HG03135 (cell line): ENCODE measurements around the gene RSPO4.
"Not testable (repeated sequence)": the region's sequence is repeated elsewhere in the genome, so short reads cannot be mapped to it uniquely, and the experiment has no call there.

ENCODE experiments used
- ATAC-seq: cut with Tn5 transposase; IDR thresholded peaks from one replicate; pipeline ENCODE4 v1.9.1; 2021; ENCODE audit warnings: mild to moderate bottlenecking, moderate library complexity; ENCODE audit not compliant: unreplicated experiment

Gene RSPO4

DNA sequence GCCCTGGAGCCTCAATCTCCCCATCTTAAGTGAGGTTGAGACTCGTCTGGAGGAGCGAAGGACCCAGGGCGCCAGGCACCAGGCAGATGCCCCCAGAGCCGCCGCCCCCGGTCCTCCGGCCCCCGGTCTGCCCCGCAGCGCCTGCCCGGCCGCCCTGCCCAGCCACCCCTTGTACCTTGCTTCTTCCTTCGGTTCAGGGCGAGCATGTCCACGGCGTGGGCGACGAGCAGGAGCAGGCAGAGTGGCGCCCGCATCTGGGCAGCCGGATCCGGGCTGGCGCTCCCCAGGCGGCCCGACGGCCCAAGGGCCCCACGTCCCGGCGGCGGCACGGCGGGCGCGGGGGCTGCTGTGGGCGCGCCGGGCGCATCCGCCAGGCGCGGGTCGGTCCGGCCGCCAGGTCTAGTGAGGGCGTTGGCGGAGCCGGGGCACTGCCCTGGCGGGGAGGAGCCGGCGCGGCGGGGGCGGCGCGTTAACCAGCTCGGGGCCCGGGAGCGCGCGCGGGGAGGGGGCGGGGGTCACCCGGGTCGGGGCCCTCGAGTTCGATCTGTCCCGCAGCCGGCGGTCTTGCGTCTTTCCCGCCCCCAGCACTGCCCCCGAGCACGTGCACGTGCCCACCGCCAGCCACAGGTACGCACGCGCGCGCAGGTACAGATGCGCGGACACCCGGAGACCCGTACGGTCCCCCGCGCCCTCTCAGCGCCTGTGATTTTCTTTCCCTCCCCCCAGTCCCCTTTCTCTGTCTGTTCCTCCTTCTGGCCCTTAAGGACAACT lies at the start of gene RSPO4:
Gene RSPO4 (minus strand): TSS at position 401 of the 771 bp plus-strand sequence. CDS start 147 bp downstream, at position 254.
- no peak for ATAC-seq

DNA sequence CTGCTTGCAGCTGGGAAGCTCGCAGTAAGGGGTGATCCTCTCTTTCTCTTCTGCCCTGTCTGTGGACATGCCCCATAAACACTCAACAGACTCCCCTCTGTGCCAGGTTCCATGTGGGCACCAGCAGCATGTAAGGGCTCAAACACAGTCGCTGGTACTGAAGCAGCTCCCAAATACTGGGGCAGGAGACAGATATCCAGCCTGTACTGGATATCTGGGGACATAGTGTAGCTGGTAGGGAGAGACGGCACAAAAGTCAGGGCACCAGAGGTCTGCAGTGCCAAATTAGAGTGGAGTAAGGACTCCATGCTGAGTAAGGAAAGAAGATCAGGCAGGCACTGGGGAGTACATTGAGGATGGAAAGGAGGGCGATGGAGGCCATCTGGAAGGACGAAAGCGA lies 48.3 kb upstream of the RSPO4 start:
- ATAC-seq: no peak

DNA sequence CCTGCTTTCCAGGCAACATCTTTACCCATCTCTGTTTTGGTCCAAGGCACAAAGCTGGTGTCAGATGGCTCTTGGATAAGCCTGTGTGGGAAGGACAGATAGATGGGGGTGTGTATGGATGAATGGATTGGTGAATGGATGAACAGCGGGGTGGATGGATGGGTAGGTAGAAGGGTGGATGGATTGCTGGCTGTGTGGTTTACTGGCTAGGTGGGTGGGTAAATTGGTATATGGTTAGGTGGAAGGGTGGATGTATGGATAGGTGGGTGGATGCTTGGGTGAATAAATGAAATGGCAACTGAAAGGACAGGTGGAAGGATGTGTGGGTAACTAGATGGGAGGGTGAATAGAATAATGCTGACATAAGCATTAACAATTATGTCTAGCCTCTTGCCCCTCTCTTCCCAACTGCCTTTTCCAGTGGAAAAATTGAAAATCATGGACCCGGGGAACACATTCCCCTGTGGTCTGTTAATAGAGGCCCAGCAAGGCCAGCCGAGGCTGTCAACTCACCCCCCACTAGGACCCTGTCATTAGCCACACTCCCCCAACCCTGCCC lies 43.8 kb upstream of the RSPO4 start:
- ATAC-seq: no peak

DNA sequence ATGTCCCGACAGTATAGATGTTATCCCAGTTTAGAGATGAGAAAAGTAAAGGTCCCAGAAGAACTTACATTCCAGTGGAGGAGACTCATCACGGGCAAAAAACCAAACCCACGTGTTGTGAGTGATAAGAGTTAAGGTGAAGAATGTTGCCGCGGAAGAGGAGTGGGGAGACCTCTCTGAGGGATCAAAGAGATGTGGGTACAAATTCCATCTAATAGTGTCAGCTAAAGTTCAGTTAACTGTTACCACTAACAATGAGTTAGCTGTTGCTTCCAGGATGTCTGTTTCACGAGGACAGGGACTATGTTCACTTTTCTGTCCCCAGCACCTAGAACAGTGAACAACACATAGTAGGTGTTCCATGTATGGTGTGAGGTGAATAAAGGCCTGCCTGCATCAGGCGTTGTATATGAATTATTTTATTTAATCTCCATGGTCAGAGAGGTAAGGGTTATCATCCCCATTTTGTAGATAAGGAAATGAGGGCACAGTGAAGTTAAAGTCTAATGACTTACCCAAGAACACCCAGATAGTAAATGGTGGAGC lies 39.8 kb upstream of the RSPO4 start:
- no peak for ATAC-seq

DNA sequence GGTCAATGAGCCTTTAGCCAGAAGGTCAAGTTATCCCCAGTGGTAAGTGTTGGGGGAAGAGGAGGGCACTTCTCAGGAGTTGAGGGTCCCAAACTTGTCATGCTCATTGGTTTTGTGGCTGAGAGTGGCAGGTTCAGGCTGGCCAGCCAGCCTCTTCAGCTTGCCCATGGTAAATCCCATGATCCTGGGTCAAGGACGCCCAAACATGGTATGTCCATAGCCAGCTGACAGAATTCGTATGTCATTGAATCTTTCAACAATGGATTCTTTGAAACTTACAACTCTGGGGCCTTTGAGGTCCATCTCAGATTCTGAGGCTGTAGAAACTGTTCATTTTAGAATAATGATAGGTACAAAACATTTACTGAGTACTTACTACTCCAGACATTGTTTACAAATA lies 36.1 kb upstream of the RSPO4 start:
- no peak for ATAC-seq

DNA sequence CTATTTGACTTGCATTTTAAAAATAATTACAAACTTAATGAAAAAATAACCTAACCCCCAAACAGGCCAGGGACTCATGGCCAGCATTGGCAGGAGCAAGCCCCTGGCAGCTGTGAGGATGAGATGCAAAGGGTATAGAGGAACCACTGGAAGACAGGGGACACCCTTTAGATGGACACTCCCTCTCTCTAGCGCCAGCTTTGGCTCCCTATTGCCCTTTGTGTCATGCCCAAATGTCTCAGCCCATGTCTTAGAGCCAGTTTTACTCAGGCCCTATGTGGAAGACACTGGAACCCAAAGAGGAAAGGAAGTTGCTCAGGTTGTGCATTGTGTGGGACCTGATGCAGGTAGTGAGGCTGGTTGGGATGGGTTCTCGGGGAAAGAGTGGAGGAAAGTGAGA lies 34.9 kb upstream of the RSPO4 start:
- ATAC-seq: no peak

DNA sequence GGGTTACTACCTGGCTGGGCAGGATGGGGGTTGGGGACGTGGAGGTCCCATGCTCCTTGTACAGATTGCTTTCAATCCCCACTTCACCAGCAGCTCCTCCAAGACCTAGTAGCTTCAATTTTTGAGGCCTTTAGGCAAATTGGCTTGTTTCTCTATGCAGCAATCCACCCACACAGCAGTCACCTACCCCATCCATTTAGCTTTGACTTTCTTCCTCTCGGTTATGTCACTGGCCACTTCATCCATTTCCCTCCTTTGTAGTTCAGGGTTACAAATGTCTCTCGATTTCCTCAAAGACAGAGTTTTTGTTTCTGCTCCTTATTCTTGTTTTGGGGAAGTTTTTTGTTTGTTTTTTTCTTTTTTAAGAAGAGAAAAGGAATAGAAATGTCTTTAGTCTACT lies 33.4 kb upstream of the RSPO4 start:
- no peak for ATAC-seq

DNA sequence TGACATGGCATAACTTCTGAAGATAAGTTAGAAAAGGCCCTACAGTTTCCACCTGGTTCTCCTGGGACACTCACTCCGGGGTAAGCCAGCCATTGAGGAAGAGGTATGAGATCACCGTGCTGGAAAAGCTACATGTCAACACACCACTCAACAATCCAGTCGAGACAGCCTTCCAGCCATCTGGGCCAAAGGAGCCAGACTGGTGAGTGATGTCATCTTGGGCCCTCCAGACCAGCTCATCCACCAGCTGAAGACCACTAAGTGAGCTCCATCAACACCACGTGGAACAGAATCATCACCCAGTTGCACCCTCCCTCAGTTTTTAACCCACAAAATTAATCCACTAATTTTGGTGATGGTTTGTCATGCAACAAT lies 32.3 kb upstream of the RSPO4 start:
- ATAC-seq: no peak

DNA sequence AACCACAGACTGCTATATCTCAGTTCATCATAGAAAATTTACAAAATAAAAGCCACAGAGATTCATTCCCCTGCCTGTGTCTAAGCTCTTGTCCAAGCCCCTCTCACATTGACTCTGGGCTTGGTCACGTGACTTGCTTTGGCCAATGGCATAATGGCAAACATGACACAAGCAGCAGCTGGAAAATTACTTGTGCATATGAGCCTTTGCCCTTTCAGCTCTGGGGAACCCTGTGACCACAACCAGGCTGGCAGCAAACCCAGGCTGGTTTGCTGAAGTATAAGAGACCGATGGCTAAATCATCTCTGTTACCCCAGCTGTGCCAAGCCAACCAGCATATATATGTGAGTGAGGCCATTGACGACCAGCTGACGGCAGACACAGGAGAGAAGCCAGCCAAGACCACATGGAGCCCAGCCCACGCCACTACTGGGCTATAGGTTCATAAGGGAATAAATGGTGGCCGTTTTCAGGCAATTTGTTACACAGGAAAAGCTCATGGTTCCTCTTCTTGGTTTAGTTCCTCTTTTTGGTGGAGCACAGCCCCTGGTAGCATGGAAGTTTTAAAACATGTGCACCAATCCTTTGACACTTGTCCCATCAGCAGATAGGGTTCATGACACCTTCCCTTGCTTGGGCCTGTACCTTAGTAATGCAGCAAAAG lies 31.8 kb upstream of the RSPO4 start:
- ATAC-seq: no peak

DNA sequence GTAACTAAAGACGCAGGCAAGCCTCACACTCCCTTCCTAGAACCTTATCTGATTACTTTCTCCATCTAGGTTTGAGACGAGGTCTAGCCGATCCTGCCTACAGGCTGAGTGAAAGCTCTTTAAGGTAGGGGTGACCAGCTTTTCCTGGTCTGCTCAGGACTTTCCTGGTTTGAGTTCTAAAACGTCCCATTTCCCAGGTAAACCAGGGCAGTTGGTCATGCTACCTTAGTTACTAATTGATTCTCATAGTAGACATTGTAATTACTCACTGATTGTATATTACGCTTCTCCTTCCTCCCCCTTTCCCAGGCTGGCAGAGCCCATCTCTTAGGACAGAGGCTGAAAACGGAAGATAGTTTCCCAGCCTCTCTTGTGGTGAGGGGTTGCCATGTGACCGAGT lies 27.9 kb upstream of the RSPO4 start:
- no peak for ATAC-seq

DNA sequence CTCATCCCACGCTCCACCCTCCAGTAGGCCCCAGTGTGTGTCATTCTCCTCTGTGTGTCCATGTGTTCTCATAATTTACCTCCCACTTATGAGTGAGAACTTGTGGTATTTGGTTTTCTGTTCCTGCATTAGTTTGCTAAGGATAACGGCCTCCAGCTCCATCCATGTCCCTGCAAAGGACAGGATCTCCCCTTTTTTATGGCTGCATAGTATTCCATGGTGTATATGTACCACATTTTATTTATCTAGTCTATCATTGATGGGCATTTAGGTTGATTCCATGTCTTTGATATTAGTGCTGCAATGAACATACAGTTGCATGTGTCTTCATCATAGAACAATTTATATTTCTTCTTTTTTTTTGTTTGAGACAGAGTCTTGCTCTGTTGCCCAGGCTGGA lies 24.1 kb upstream of the RSPO4 start:
- ATAC-seq: not testable (repeated sequence)

DNA sequence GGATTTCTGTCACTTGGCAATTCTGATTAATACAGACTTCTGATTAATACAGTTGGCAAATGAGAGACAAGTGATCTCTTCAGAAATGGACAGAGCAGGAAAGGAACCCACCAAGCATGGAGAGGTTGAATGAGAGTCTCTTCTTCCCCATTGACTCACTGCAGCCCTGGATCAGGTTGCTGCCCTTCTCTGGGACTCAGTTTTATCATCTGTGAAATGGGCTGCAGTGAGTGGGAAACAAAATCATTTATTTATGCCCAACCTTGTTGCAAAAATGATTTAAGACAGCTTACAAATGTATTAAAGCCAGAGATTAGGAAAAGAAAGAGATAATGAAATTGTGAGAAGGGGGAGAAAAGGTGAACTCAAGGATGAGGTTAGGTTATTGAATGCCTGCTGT lies 20.8 kb upstream of the RSPO4 start:
- no peak for ATAC-seq

DNA sequence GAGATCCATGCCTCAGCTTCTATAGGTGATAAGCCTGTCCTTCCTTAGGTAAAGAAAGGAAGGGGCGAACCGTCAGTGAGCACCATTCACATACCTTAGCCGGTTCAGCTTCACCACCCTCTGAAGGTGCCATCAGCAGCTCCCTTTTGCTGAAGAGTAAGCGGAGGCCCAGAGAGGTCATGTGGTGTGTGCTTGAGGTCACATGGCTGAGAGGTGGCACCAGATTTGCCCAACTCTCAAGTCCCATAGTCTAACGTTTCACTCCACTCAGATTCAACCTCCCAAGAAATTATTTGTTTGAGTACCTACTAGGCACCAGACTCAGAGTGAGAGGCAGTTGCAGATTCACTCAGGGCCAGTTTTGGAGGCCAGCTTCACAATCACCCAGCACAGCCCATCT lies 18.5 kb upstream of the RSPO4 start:
- no peak for ATAC-seq

DNA sequence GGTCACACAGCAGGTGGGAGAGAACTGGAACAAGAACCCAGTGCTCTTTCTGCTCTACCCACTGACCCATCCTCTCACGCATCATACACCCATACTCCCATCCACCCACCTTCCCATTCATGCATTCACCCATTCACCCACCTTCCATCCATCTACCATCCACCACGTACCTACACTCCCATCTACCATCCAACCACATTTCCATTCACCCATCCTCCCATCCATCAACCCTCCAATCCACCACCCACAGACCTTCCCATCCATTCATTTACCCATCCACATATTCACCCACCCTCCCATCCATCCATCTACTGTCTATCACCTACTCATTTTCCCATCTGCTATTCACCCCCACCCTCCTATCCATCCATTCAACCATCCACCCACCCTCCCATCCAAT lies 17.2 kb upstream of the RSPO4 start:
- no peak for ATAC-seq

DNA sequence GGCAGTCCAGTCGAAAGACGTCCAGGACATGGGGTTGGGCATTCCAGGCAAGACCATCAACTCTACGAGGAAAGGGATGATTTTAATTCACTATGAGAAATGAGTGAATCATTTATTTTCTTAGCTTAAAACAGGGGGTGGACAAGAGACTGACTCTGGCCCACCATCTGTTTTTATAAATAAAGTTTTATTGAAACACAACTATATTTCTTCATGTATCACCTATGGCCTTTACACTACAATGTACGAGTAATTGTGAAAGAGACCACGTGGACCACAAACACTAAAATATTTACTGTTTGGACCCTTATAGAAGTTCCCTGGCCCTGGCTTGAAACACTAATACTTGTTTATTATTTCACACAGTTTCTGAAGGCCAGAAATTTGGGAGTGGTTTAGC lies 15.6 kb upstream of the RSPO4 start:
- no peak for ATAC-seq

DNA sequence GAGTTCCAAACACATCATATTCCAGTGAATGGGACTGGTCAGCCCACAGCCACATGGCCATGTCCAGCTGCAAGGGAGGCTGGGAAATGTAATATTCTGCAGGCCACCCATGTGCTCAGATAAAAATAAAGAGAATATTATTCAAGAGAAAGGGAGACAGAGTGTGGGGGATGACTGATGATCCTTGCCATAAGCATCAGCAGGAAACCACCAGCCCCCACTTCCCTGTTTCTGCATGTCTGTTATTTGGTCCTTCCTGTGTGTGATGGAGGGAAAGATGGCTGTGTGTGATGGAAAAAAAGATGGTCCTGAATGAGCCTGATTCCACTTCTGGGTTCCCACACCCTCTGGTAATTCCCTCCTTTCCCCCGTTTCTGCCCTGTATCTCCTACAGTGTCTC lies 13.1 kb upstream of the RSPO4 start:
- ATAC-seq: no peak

DNA sequence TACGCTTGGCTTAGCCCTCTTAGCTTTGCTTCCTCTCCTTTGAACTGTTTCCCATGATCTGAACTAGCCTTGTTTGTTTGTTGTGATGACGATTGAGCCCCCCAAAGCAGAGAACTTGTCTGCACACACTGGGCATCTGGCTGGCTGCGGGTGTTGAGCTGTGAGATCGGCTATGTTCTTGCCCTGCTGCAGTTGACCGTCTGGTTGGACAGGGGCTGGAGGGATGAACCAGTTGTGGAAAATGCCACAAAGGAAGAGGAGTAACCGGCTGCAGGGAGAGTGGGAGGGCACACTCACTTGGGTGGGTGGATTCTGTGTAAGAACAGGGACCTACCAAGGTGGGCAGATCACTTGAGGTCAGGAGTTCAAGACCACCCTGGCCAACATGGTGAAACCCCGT lies 12.4 kb upstream of the RSPO4 start:
- ATAC-seq: no peak

DNA sequence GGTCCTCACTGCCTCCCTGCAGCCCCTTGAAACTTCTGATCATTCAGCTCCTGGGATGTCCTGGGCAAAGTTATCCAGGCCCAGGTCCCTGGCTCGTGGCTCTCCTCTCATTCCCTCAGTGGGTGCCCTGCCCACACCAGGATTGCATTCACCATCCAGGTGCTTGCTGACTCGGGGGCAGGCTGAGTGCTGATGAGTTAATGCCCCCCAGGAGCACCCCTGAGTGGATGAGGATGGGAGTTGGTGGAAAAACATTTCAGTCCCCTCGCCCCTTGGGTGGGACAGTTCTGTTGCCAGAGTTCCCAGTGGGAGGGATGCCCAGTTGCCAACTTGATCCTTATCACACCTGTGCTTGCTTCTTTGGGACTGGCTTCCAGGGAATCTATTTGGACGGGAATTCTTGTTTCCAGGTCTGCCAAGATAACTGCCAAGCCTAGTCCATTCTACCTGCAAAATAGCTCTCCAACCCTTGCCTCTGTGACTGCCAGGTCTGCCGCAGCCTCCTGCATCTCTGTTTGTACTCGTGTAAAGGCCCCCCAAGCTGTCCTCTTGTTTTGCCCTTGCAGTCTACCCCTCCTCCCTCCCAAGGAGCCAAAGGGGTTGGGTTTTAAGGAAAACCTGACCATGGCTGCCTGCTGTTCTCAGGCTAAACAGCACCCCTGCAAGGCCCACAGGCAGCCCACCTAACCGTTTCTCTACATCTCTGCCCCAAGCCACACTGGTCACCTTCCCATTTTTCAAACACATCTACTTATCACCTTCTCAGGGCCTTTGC lies 11.6 kb upstream of the RSPO4 start:
- ATAC-seq: no peak

DNA sequence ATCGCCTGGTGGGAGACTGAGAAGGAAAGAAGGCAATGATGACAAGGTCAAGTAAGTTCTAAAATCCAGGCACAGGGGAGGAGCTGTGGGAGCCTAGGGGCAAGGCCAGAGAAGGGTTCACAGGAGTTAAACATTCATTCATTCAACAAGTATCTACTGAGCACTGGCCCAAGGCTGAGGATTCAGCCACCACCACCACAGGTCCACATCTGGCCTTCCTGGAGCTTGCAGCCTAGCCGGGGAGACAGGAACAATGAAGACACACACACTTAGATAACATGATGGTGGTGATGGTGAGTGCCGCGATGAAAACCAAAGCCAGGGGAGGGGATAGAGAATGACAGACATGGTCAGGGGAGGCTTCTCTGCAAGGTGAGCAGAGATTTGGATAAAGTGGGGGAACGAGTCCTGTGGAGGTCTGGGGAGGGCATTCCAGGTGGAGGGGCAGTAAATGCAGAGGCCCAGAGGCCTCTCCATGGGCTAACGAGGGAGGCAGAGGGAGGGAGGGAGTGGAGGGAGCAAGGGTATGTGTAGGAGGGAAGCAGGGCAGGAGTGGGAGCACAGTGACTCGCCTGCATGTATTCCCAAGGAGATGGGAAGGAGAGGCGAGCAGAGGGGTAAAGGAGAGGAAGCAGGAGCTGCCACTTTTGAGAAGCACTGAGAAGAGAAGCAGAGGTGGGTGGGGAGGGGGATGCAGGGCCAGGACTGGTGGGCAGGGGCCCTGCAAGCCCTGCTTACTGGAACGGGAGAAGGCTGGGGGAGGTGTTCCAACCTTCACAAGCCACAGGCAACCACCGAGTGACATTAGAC lies 10.5 kb upstream of the RSPO4 start:
- ATAC-seq: no peak

DNA sequence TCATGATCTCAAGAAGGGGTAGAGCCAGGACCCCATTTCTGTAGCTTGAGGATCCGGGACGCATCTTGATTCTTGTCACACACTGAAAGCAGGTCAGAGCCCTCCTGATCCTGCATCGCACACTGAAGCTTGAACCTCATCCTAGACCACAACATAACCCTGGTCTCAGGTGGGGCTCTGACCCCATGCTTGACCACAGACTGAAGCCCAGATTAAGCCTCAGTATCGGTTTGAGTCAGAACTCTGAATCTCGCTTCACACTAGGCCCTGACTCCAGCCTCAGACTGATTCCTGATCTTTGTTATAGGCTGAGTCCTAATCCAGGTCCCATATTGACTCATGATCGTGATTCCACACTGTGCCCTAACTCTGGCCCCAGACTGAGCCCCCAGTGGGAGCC lies 8.5 kb upstream of the RSPO4 start:
- ATAC-seq: no peak
